ENCODE data around the gene PCSK6. TPM values are rescaled to one million over a fixed set of nuclear protein-coding genes. Genes with fewer than 3 reads are reported as not detected.

The PCSK6 gene
- polyA plus RNA-seq, 1 donor from 2014 or later, result 1.1 TPM

- H3F3A ChIP-seq (ENCODE audit: insufficient read depth, low read length, poor library complexity, severe bottlenecking), result no peaks in the 10 kb centered on the region
- no peaks in the 10 kb centered on the region for H3K36me3 ChIP-seq (ENCODE audit: insufficient read depth, low read length)
- H2AFZ ChIP-seq (ENCODE audit: low read depth, low read length), result no peak overlapping the region
- no peak overlapping the region for H3K4me2 ChIP-seq (ENCODE audit: low read length)
- no peaks in the 10 kb centered on the region for H3K9me3 ChIP-seq (ENCODE audit: low read length)
- H4K20me1 ChIP-seq (ENCODE audit: insufficient read depth), result no peaks in the 10 kb centered on the region
- H3K9ac ChIP-seq (ENCODE audit: low read length), result no peak overlapping the region
- H3K27ac ChIP-seq (ENCODE audit: low read length), result no peak overlapping the region
- H3K79me2 ChIP-seq (replicated peaks; ENCODE audit: insufficient read depth, low read length), result no peaks in the 10 kb centered on the region
- H3K9me2 ChIP-seq (ENCODE audit: insufficient read depth, low read length), result no peaks in the 10 kb centered on the region
- H3K27me3 ChIP-seq (ENCODE audit: insufficient read depth, low read depth, low read length), result no peaks in the 10 kb centered on the region
- TF ChIP-seq EP300 (conservative IDR thresholded peaks at IDR 0.05; ENCODE audit: poor library complexity, severe bottlenecking), result no peak
- TF ChIP-seq CTCF (IDR thresholded peaks at IDR 0.05; ENCODE audit: poor library complexity, severe bottlenecking), result no peak
- no peak for TF ChIP-seq POLR2AphosphoS5 (IDR thresholded peaks at IDR 0.05)
- TF ChIP-seq RAD21 (conservative IDR thresholded peaks at IDR 0.05), result no peak
- no peak for TF ChIP-seq TAF1 (IDR thresholded peaks at IDR 0.05; ENCODE audit: low read depth)
- TF ChIP-seq MXI1 (conservative IDR thresholded peaks at IDR 0.05; ENCODE audit: poor library complexity, severe bottlenecking), result no peak
- no peak for TF ChIP-seq REST (IDR thresholded peaks at IDR 0.05; ENCODE audit: borderline replicate concordance)
- TF ChIP-seq EZH2 (IDR thresholded peaks at IDR 0.05; ENCODE audit: borderline replicate concordance, insufficient read depth, low read length, poor library complexity, severe bottlenecking), result no peak
- no peak overlapping the region for H3K4me3 ChIP-seq (ENCODE audit: low read length)
These were observed 24.8 kb upstream of the PCSK6 start for GRCh38 chr15:101514318-101514717.

- Histone ChIP-seq H4K20me1 (ENCODE audit: insufficient read depth) (no peaks in the 10 kb centered on the region), H3K27ac (ENCODE audit: low read length) (no peak overlapping the region)
- TF ChIP-seq EP300 (conservative IDR thresholded peaks at IDR 0.05; ENCODE audit: poor library complexity, severe bottlenecking) (no peak), EZH2 (IDR thresholded peaks at IDR 0.05; ENCODE audit: borderline replicate concordance, insufficient read depth, low read length, poor library complexity, severe bottlenecking) (no peak), TAF1 (IDR thresholded peaks at IDR 0.05; ENCODE audit: low read depth) (no peak), POLR2AphosphoS5 (IDR thresholded peaks at IDR 0.05) (no peak), REST (IDR thresholded peaks at IDR 0.05; ENCODE audit: borderline replicate concordance) (no peak), RAD21 (conservative IDR thresholded peaks at IDR 0.05) (no peak), SMC3 (conservative IDR thresholded peaks at IDR 0.05; ENCODE audit: poor library complexity) (no peak), MXI1 (conservative IDR thresholded peaks at IDR 0.05; ENCODE audit: poor library complexity, severe bottlenecking) (no peak), CTCF (IDR thresholded peaks at IDR 0.05; ENCODE audit: poor library complexity, severe bottlenecking) (no peak)
These were observed 22.2 kb upstream of the PCSK6 start for GRCh38 chr15:101511717-101512116.

More at GRCh38 chr15:101511717-101512116, 22.2 kb upstream of the PCSK6 start:
- no peak overlapping the region for H3K4me3 ChIP-seq (ENCODE audit: low read length)
- no peaks in the 10 kb centered on the region for H3K27me3 ChIP-seq (ENCODE audit: insufficient read depth, low read depth, low read length)
- no peak overlapping the region for H3K4me2 ChIP-seq (ENCODE audit: low read length)
- no peaks in the 10 kb centered on the region for H3F3A ChIP-seq (ENCODE audit: insufficient read depth, low read length, poor library complexity, severe bottlenecking)
- no peak overlapping the region for H2AFZ ChIP-seq (ENCODE audit: low read depth, low read length)
- H3K9ac ChIP-seq (ENCODE audit: low read length), result no peak overlapping the region
- H3K9me2 ChIP-seq (ENCODE audit: insufficient read depth, low read length), result no peaks in the 10 kb centered on the region
- H3K36me3 ChIP-seq (ENCODE audit: insufficient read depth, low read length), result no peaks in the 10 kb centered on the region
- no peaks in the 10 kb centered on the region for H3K79me2 ChIP-seq (replicated peaks; ENCODE audit: insufficient read depth, low read length)
- no peaks in the 10 kb centered on the region for H3K9me3 ChIP-seq (ENCODE audit: low read length)

Data from neural cell (in vitro differentiated cells).